ENCODE measurements around the gene TMEM9.

Gene TMEM9

DNA sequence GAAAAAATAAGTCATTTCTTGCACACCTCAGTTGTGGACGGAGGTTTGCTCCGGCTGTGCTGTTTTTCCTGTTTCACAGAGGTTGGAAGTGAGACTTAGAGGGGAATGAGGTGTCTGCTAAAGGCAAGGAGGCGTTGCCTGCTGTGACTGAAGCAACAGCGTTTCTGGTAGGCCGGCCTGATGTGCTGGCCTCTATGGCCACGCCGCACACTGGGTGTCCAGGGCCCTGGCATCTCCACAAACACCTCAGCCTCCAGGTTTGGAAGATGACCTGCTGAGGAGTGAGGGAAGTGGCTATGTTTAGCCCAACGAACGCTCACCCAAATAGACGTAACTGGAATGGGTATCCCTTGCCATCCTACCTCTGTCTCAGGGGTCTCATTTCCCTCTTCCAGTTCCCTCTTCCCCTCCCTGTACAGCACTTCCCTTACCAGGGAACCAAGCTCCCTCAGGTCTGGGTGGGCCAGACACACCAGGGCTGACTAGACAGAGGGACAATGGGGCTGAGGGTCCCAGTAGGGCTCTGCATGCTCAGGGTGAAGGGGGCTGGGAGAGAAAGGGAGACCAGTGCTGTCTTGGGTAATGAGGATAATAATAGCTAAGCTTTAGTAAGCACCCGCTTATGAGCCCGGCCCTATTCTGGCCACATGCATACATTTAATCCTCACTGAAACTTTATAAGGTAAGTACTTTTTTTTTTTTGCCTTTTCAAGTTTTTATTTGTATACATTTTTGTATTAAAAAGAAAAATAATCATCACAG is 53.9 kb downstream of the TMEM9 start:
- FAIRE-seq = no peak

DNA sequence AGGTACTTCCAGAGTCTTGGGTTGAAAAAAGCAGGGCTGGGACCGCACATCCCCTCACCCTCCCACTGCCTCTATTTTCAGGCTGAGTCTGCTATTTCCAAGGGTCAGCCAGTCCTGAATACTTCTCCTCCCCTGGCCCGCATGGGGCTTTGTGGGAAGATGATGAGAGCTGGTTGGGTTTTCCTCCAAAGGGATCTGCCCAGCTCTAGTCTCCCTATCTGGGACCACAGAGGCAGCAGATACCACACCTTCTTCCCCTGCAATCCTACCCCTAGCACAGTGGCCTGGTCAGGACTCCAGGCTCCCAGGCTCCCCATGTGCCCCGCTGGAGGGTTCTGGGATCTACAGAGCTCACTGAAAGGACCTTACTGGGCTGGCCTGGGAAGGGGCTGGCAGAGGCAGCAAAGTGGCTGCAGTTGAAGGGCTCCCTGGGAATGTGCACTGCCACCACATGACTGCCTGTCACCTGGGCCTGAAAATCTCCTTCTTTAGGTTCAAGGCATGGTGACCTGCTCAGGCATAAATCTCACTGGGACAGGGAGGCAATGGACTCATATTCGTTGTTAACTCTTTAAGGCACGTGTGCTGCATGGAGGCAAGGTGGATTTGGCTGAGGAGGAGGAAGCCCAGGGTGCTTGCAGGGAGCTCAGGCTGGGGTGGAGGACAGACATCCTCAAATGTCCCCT is 55.1 kb downstream of the TMEM9 start:
- no peak for FAIRE-seq

DNA sequence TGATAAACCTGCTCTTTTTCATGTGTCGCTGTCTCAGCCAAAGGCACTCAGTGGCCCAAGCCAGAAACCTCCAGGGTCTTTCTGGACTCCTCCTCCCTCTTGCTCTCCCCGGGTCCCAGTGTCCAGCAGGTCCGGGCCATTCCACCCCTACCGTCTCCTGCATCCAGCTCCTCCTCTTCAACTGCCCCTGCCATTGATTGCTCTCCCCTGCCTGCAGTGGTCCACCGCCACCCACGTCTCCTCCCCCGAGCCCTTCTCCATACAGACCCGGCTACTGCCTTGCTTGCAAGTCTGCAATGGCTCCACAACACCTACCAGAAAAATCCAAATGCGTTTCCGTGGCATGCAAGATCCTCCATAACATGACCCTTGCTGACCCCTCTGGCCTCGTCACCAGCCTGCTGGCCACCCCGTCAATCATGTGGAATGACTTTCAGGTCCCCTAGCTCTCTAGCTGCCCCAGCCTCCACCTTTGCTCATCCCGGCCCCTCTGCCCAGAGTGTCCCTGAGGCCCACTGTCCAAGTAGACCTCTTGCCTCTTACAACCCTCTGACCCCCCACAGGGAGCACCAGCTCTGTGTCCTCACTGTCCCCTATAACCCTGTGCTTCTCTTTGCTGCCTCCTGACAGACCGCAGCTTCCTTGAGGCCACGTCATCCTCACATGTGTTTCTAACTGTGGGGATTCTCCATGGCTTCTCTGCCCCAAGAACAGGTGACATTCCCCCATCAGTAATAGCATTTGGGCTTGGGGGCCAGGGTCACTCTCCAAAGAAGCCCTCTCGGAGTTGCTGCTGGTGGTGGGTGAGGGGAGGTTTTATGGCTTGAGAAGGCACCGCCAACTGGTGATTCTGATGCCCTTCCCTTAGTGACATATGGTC is 57.1 kb downstream of the TMEM9 start:
- no peak for FAIRE-seq

DNA sequence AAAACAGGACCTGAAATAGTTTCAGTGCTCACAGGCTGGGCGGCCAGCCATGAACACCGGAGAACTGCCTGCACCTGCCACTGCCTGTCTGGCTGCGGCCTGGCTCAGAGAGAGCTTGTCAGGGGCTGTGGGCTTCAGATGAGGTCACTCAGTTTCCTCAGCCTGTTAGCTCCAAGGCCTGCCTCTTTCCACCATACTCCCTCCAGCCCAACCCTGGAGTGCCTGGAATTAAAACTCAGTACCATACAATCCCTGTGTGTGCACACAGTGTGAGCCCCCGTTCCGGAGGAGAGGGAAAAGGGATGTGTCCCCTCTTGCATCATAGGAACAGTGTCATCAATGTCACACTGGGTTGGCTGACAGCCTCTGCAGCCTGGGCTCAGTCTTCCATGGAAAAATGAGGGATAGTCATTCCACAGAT is 58.2 kb downstream of the TMEM9 start:
- FAIRE-seq = no peak

DNA sequence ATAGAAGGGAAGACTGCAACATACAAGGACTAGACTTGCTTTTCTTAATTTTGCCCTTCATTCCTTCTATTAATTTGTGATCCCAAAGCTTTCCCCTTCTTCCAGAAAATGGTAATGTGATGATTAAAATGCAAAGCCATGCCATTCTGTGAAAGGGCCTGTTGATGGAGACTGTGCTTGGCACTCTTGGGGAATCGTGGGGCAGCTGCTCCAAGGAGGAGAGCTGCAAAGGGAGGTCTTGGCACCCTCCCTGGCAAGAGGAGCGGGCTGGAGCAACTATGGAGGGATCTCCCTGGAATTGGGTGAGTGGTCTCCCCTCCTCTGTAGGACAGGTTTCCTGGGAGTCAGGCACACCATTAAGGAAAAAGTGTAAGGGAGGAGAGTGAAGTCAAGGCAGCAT is 58.7 kb downstream of the TMEM9 start:
- FAIRE-seq = no peak

DNA sequence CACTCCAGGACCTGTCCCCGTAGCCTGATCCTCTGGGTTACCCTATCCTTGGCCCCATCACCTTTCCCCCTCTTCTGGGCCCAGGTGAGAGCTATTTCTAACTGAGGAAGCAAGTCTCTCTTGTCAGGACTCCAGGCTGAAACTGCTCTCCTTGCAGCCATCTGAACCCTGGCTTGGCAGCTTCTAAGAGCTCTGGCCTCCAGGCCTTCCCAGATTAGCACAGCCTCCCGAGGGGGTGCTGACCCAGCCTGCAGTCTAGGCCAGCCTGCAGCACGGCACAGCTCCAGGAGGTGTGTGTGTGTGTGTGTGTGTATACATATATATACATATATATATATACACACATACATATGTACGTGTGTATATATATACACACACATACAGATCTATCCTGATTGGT is 59.4 kb downstream of the TMEM9 start:
- FAIRE-seq = no peak

DNA sequence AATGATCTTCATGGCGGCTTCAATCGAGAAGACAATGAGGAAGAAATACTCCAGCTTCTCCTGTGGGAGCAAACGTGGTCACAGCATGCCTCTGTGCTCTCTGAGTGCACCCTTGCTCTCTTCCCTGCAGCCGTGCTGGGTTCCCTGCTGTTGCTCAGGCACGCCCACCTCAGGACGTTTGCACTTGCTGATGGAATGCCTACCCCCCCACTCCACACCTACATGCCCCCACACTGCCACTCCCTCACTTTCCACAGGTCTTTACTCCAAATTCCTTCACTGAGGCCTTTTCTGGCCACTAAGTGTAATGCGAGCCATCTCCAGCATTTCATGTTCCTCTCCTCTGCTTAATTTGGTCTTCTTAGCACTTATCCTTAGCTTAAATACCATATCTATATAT is 60.3 kb downstream of the TMEM9 start:
- FAIRE-seq = no peak

DNA sequence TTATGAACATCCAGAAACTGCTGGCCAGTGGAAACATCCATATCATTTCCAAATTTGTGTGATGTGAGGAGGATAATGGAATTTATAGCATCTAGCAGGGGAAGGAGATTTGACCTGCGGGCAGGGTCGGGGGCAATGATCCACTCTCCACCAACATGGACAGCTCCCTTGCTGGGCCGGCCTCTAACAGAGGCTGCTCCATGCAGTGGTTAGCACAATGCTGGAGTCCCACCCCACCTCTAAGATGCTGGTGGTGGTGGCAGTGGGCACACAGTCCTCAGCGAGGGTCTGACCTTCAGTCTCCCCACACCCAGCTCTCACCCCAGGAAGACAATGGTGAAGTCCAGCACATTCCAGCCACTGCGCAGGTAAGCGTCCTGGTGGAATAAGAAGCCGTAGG is 60.7 kb downstream of the TMEM9 start:
- no peak for FAIRE-seq

DNA sequence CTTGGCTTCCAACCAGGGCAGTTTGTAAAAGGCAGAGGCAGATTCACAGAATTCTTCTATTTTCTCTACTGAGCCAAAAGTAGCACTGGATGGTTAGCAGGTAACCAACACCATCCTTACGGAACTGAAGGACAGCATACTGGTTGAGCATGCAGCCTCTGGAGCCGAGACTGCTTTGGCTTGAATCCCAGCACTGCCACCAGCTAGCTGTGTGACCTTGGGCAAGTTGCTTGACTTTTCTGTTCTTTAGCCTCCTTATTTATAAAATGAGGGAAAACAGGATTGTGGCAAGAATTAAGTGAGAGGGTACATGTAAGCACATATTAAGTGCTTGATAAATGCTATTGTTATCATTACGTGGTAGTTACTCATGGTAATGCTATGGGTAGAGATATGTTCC is 61.5 kb downstream of the TMEM9 start:
- FAIRE-seq = no peak

DNA sequence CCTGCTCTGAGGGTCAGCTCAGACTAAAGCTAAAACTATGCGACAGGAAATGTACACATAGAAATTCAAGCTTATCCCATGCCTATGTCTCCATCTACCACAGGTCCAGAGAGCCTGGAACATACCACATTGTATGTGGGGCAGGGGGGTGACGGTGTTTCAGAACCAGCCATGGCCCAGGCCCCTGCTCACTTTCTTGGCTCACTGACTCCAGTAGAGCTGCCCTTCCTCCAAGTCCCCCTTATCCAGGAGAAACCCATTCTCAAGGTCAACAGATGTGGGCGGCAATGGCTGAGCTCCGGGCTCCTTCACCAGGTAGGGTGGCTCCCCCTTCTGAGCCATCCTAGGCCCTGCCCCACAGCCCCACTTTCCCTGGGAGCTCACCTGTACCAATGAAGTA is 63.0 kb downstream of the TMEM9 start:
- no peak for FAIRE-seq

DNA sequence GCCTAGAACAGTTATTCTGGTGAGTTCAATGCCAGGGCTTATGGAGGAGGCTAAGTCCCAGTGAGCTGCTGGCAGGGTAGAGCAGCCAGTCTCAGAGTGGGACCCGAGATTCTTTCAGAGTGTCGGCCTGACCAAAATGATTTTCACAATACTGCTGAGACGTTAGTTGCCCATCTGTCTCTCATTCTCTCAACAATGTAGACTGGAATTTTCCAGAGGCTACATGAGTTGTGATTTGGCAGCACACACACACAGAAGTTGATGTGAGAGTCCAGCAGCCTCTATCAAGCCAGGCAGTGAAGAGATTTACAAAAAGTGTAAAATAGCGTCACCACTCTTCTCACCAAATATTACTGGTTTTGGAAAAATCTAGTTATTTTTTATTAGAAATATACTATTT is 63.7 kb downstream of the TMEM9 start:
- no peak for FAIRE-seq

DNA sequence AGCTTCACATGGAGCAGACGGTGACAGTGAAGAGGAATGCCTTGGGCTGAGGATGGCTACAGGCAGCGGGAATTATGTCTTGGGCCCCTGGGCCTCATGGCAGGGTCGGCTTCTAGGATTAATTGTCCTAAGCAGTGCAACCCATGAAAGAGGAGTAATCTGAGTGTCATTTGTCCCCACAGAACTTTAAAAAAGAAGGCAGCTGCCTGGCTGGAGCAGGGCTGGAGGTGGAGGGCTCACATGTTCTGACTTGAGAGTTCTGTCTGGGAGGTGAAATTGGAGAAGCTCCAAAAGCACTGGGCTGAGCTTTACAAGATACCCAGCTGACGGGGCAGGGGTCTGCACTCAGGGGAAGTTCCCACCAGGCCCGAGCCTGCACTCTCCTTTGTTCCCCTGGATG is 64.7 kb downstream of the TMEM9 start:
- FAIRE-seq = no peak

DNA sequence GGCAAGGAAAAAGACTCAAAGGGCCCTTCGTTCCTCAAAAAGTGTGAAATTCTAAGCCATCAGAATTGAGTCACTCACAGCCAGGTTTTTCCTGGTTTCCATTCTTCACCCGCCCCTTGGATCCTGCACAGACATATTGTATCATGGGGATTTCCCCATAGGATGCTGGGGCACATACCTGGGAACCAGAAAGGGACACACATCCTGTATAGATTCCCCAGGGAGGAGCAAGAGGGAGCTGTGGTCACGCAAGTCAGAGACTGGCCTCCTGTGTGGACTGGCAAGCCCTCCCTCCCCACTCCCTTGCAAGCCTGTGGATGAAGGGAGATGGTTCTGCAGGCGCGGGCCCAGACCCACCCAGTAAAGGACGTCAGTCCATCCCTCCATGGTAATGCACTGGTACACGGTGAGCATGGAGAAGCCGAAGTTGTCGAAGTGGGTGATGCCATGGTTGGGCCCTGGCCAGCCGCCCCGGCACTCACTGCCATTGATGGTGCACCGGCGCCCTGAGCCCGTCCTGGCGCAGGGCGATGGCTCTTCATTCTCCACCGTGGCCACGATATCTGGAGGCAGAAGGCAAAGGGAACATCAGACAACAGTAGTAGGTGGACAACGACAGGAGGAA is 65.3 kb downstream of the TMEM9 start:
- no peak for FAIRE-seq

DNA sequence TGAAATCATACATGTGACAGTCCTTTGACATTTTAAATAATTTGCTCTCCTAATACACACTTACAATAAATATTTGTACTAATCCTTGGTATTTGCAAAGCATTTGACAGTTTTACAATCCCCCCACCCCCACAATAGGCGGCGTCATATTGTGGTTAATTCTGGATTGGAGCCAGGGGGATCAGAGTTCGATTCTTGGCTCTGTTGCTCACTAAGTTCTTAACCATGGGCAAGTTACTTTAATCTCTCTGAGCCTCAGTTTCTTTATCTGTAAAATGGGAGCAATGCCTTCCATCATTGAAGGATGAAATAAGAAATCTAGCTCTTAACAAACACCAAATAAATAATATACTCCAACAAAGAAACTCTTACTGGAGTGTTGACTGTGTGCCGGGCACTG is 65.9 kb downstream of the TMEM9 start:
- no peak for FAIRE-seq

DNA sequence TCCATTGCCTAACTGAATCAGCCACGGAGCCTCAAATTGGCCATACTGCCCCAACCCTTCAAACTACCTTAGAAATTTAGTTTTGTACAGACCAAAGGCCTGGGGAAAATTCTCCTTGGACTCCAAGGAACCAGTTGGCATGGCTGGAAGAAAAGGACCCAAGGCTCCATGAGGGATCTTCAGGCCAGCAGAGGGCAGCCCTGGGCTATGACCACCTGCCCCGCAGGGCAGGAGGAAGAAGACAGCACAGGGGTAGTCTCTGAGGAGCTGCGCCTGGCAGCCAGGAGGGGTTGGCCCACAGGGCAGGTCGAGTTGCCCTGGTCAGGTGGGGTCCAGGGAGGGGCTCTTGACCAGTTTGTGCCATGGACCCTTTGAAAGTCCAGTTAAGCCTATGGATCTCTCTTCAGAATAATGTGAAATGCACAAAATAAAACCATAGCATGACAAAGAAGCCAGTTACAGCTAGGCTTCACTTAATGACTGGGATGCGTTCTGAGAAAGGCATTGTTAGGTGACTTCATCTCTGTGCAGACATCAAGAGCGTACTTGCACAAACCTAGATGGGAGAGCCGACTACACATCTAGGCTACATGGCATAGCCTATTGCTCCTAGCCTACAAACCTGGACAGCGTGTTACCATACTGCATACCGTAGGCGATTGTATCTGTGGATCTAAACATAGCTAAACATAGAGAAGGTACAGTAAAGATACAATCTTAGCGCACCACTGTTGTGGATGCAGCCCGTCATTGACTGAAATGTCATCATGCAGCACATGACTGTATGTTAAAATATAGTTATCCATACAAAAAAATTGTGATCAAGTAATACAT is 68.2 kb downstream of the TMEM9 start:
- no peak for FAIRE-seq

All from endometrium (tissue), 2 donors.